Fibroblast of peridontal ligament (primary cell): Measurements from ENCODE around the gene ATAT1.

Experiments used
- DNase-seq: peaks from one replicate; pipeline ENCODE4 v3.0.0-alpha.2; 2010; ENCODE audit errors: extremely low read depth

ATAT1 gene

DNA sequence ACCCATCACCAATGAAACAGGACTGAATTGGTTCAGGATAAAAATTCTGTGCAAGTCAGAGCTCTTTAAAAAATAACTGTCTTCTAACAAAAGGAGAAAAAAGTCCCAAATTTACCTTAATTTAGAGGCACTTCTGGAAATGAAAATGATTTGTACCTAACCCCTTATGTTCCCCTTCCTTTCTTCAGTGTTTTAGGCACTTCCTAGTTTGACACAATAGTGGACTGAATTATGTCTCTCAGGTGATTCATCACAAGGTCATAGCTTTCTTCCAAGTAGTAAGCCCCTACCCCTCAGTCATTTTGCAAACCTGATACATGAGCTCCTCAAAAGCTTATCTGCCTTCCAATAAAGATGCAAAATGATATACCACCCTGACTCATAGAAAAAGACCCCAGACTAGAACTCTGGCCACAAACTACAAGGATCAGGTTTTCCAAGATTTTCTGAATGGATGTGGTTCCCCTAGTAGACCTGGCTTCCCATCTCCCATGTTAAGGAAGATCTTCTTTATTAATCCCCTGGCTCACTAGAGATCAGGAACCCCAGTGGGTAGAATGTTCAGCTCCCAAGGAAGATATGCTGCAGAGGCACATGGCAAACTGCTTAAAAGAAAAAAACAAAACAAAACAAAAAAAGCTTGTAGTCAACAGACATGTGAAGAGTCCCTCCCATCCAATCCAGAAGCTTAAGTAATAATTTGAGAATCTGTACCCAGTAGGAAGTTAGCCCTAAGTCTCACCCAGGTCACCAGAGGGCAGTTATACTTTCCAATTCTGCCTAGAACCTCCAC, 13.2 kb upstream of the ATAT1 start:
- peak; percentile 22 for DNase-seq

DNA sequence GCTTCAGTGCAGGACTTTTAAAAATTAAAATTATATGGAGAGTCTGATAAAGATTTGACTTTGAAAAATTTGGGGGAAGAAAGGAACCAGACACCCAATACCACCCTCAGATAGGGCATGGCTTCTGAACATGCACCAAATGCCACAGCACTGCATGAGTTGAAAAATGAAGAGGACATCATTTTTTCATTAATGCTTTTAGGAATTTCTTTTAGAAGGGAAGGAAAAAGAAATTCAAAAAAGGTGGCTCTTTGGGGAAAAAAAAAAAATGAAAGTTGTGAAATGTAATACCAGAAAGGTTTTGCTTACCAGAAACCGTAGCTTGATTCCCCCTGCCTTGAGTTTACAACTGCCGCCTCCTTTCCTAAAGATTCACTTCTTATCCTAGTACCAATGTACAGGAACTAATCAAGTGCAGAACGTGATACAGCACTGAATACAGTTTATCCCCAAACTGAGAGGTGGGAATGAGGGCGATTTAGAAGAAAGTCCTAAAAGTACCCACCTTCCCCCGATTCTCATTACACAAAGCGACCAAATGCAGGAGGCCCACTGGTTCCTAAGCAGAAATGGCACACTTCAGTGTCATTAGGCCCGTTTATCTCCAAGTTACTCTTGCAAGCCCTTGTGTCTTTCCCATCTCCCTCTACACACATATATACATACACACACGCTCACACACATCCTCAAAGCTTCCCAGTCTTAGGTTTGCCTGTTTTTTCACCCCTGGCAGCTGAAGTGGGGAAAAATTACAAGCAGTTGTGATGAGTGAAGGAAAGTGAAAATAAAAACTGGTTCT, 12.4 kb upstream of the ATAT1 start:
- no peak for DNase-seq

DNA sequence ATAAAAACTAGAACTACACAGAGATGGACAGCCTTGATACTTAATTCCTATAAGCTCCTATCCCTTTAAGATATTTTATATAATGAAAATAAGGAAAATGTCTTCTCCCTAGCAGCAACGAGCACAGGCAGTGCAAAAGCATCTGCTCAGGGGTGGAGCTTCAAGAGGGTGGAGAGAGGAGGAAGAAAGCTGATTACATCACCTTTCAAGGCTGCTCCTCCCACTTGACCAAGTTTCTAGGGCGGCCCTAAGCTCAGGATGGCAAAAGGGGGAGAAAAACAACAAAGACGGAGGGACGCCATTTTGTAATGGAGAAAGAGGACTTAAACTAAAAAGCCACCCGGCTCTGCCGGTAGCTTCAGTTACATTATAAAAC, 11.8 kb upstream of the ATAT1 start:
- peak; percentile 99 for DNase-seq

DNA sequence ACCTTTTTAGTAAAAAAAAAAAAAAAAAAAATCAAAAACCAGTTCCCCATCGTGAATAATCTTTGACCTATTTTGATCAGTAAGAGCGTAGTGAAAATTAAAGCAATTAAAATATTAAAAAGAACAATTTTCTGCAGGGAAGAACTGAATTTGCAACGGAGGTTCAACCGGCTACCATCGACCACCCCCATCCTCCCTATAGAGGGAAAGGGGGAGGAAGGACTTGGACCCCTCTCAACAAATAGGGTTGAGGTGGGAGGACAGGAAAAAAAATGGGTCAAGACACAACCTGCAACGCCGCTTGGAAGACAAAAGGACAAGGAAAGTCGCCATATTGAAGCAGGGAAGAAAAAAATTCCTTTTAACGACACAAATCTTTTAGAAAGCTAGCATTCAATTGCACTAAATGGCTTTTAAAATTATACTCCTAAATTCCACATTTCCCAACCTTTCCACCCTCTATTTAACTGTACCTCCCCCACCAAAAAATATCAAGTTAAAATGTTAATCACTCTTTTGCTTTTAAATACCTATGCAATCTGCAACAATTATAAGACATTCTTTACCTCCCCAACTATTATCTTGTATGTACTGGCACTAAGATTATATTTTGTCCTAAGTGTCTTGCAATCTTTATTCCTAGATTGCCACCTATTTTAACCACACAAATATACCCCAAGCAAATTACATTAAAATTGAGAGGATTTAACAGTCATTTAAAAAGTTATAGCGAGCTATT, 11.3 kb upstream of the ATAT1 start:
- DNase-seq: peak; percentile 91

DNA sequence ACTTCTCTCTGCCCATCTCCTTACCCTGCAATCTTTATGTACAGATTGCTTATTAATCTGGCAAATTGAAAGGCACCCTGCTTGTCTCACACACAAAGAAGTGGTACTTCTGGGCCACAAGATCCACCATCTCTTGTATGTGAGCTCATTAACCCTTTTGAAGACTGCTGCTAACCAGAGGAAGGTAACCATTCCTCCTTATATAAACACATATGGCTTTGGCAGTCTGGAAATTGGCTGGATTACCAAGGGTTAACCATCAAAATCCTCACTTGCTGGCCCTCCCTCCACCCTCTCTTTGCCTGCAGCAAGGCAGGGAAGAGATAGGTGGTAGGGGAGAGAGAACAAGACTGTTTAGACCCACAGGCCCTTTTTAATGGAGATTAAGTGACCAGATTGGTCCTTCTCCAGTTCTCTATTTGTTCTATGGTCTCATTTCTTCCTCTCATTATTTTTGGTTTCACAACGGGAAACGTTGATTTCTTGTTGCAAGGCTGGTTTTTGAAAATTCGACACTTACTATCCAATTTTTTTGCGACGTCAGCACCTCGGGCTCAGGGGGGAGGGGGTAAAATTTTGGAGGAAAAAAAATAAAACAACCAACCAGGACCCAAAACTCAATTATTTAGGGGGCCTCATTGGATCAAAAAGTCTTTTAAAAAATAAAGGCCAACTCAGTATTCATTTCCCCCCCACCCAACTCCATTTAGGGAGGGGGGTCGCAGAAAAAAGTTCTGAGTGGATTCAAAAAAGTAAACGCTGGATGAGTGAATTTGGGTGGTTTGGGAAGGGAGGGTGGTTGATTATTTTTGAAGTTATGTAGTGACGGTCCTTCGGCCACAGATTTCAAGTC, 10.5 kb upstream of the ATAT1 start:
- DNase-seq: peak; percentile 48

DNA sequence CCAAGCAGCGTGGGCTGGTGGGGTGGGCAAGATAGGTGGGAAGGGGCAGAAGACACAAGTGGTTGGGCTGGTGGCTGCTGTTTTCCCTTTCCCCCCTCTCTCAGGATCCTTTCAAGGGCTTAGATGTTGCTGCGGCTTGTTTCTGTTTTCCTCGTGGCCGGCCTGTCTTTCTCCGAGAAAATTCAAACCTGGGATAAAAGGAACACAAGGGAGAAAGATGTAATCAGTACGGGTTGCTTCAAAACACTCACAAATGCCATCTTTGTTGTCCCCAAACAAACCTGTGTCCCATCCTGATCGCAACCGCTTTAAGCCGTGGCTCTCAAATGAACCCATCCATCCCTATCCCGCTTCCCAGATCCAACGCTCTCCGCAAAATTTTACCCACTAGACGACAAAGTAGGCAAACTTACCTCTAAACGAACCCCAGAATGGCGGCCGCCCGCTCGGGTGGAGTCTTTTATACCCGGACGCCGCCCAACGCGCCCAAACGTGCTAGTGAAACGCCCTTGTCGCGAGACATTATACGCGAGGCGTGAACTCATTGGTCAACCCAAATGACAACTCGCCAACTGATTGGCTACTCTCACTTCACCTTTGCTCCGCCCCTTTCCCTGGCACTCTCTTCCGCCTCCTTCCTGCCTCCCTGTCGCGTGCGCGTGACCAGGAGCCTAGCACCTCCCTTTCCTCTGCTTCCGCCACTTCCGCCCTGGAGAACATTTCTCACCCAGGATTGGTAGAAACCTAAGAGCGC, 9.7 kb upstream of the ATAT1 start, which contains the start of gene PPP1R10:
PPP1R10 (minus strand) TSS at position 433 of the 754 bp plus-strand sequence. CDS start 7,299 bp downstream, outside the sequence.
- DNase-seq: peak; percentile 100

DNA sequence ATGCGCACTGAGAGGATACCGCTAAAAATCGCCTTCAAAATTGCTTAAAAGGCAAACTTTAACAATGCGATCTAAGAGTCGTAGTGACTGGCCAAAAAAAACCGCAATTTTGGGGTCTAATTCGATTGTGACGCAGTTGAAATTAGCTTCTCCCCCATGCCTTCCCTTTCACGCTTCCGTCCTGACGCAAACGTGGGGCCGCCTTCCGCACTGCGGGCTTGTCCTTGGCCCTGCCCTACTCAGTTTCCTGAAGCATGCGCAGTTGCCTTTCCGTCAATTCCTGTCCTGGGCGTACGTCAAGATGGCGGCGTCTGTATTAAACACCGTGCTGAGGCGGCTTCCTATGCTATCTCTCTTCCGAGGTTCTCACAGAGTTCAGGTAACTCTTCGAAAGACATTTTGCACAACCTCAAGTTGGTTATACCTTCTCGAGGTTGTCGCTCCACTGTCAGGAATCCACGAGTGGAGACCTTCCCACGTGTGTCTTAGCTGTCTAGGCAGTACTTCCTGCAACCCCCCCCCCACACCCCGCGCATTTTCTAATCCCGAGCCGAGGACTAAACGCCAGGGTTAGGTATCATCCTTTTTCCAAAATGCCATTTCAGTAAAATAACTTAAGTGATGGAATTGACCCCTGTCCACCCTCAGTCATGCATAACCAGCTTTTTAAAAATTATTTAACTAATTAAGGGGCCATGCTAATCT, 9.0 kb upstream of the ATAT1 start, which contains the start of gene MRPS18B:
MRPS18B (plus strand) TSS at position 276 of the 705 bp plus-strand sequence; CDS start at position 302, 26 bp downstream.
- peak; percentile 99 for DNase-seq

DNA sequence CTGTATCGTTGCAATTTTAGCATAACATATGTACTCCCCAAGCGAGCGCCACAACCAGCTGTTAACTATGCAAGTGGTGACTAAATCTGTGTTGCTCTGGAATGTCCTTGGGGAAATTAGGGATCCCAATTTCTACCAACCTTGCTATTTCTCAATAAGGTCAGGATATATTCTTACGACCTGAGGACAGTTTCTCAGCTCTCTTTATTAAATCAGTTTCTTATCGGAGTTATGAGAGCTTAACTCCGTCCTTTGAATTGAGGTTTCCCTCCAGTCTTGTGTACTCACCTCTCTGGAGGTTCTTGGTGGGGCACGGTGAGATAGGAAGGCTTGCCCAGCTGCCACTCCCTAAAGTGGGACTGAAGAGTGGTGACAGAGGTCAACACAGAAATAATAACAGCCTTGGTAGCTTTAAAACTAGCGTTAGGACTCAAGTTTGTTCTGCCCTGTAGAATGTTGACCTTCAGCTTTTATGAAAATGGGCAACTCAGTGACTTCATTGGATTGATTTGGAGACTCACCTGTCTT, 8.3 kb upstream of the ATAT1 start:
- peak; percentile 41 for DNase-seq

DNA sequence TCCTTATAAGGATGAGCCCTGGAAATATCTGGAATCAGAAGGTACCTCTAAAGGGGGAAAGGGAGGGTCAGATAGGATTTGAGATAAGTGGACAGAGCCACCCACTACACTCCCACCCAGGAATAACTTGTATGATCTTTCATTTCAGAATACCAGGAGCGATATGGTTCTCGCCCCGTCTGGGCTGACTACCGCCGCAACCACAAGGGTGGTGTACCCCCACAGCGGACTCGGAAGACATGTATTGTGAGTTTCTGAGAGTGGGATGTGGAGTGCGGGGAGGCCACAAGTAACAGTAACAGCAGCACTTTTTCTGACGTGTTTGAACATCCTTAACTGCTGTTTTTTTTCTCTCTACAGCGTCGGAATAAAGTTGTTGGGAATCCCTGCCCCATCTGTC, 7.1 kb upstream of the ATAT1 start:
- no peak for DNase-seq

DNA sequence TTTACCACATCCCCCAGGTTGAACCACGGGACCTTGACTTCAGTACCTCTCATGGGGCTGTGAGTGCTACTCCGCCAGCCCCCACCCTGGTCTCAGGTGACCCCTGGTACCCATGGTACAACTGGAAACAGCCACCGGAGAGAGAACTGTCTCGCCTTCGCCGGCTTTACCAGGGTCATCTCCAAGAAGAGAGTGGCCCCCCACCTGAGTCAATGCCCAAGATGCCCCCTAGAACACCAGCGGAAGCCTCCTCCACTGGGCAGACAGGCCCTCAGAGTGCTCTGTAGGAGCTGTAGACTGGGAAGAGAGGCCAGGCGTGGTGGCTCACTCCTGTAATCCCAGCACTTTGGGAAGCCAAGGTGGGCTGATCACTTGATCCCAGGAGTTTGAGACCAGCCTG, 1.2 kb upstream of the ATAT1 start:
- DNase-seq: no peak

DNA sequence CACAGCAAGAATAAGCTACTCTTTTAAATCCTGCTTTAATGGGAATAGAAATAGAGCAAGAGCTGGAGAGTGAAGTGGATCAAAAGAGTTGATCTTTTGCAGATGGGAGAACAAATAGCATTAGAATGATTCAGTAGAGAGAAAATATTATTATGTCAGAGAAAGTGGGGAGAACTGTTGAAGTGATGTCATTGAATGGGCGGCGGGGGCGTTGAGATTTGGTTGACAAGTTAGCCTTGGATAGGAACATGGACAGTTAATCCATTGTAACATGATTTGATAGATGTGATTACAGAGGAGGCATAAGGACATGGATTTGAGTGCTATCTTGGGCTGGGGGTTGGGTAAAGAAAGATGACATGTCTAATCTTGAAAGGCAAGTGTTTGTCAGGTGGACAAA, 9.2 kb downstream of the ATAT1 start:
- DNase-seq: no peak

DNA sequence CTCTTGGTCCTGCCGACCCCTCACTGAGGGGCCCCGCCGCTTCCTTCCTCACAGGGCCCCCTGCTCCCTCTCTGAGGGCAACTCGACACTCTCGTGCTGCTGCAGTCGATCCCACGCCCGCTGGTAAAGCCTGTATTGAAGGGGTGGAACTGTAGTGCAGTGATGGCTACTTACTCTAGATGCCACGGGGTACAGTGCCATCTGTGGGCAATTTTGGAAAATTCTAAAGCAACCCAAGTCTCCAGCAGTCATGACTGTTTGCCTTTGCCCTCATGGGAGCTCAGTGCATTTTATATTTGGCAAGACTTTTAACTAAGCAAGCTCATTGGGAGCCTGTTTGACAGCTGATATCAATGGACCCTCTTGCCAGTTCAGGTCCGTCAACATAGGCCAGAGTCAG, 13.8 kb downstream of the ATAT1 start:
- no peak for DNase-seq

DNA sequence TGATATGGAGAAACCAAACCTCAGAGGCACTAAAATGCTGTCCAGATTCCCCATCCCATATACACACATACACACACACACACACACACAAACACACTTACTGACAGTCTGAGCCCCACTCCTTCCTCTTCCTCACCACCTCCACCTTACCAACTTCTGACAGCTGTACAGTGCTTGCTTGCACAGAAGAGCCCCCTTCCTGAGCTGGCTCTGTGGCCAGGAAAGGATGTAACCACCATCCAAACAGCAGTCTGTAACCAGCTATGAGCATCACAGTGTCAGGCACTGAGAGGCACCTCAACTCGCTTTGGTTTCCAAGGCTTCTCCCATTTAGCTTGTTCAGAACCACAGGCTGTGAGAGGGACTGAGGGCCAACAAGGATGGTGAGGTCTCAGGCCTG, 14.4 kb downstream of the ATAT1 start:
- no peak for DNase-seq

DNA sequence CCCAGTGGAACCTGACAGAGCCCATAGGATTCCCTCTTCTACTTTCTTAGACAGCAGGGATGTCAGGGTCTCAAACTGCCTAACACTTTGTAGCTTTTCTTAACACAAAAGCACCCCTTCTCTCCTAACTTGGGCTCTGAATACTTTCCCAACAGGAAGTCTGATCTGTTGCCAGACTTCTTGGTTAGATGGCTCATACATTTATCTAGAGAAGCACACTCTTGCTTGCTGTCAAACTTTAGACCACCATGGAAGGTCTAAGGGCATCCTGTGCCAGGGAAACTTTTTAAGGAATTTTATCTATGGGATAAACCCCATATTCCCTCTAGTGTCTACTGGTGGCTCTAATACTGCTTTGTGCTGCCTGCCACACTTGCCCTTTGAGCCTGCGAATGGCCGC, 17.0 kb downstream of the ATAT1 start:
- no peak for DNase-seq

DNA sequence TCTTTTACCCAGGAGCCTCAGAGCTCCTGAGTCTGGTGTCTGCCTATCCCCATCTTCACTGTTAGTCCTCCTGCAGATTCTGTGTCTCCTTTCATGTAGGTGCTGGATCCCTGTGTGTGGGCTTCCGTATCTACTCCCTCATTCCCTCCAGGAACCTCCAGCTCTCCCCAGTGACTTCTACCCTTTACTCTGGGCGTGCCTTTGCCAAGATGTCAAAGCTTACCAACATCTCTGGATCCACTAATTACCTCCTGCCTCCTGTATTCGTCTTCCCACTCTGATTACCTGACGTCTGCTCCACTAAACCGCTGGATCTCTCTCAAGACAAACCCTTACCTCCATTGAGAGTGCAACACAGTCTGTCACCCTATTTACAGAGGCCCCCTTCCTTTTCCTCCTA, 18.1 kb downstream of the ATAT1 start:
- DNase-seq: no peak

DNA sequence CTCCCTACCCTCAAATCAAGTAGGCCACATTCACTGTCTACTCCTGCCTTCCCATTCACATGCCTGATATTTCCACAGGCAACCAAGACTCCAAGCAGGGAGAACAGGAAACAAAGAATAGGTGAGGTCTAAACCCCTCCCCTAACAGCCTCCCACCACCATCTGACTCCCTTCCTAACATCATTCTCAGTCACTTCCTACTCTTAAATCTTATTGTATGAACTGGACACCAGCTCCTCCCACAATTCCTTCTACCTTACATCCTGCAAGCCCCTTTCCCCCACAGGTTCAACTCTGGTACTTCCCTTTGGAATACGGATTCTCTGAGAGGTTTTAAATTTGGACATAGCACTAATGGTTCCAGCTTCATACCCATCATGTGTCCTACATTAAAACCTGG, 19.3 kb downstream of the ATAT1 start:
- DNase-seq: no peak

DNA sequence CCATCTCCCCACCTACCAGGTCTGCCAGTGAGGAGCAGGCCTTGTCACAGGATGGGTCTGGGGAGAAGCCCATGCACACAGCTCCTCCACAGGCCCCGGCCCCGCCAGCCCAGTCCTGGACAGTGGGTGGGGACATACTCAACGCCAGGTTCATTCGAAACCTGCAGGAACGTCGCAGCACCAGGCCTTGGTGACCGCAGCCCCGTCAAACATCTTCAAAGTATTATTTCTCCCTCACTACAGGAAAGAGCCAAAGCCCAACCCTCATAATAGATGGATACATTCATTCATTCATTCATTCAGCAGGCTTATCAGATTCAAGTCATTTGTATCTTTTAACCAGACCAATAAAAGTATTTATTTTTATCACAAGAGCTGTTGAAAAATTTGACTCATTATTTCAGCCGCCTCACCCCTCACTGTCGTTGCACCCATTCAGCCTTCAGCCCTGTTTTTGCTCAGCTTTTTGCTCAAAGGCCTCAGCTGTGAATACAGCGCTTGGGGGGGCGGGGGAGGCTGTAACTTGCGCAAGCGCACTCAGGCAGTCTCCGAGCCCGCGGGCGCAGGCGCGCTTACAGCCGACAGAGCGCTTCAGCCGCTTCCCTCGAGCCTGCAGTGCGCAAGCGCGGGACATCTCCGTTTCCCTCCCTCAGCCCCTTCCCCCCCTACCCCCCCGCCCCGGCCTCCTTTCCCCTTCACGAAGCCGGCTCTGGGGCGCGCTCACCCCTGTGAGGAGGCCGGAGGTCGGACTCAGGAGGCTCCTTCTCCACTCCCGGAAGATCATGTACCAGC, 20.0 kb downstream of the ATAT1 start, which contains the start of gene C6orf136:
C6orf136 (plus strand) TSS at position 684 of the 792 bp plus-strand sequence; CDS start at position 783, 99 bp downstream.
- peak; percentile 90 for DNase-seq

DNA sequence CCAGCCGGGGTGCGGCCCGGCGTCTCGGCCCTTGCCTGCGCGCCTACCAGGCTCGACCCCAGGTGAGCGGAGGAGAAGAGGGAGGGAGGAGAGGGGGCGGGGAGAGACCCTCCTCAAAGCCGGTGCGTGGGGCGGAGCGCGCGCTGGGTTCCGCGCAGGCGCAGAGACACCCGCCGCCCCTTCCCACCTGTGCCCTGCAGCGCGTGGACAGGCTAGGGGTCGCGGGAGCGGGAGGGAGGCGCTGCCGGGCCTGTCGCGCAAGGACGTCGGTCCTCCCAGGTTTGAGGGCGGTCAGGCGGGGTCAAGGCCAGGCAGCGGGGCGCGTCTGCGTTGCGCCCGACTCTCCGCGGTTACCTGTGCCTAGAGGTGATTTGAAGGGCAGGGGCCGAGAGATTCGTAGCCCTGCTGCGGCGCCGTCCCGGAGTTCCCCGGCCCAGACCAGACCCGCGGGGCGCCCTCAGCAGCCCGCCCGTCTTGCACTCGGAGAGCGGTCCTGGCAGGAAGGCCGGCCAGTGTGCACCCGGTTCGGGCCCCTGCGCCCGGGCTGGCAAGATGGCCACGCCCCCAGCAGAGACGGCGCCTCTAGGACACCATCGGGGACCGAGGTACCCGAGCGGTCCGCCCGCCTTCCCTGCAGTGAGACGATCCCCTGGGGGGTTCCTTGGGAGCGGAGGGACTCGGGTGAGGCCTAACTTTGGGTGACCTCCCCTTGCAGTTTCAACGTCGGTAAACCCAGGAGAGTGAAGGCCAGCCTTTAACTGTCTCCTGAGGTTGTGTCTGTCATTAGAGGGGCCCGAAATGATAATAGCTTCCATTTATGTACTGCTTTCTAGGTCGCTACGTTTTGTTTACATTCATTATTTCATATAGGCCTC, 20.8 kb downstream of the ATAT1 start:
- DNase-seq: peak; percentile 19
